ENCODE results near the gene ALLC. TPM values are rescaled to one million over a fixed set of nuclear protein-coding genes. Genes with fewer than 3 reads are reported as not detected.
"Not testable (repeated sequence)": the region's sequence is repeated elsewhere in the genome, so short reads cannot be mapped to it uniquely, and the experiment has no call there.

Gene ALLC
- total and polyA plus RNA-seq, 4 donors = 0.09 to 1.4 (median 0.74) TPM

- Histone ChIP-seq H3K9ac (ENCODE audit: low read depth in 1 of 2, low read length in 2 of 2) (no peak overlapping the region), H3K4me3 (ENCODE audit: low read depth in 1 of 3, low read length in 3 of 3) (no peak overlapping the region), H3K9me3 (ENCODE audit: control insufficient read depth in 4 of 4, low read length in 3 of 4) (no peaks in the 10 kb centered on the region), H3K4me1 (ENCODE audit: control insufficient read depth in 4 of 4, insufficient read depth in 4 of 4, low read length in 3 of 4) (no peaks in the 10 kb centered on the region), H3K27ac (ENCODE audit: low read depth in 1 of 2, low read length in 2 of 2) (no peak overlapping the region), H3K27me3 (ENCODE audit: control insufficient read depth in 4 of 4, insufficient read depth in 4 of 4, low read length in 3 of 4) (no peaks in the 10 kb centered on the region), H3K36me3 (ENCODE audit: control insufficient read depth in 4 of 4, insufficient read depth in 3 of 4, low read depth in 1 of 4, low read length in 3 of 4) (no peaks in the 10 kb centered on the region)
- TF ChIP-seq RXRA (IDR thresholded peaks at IDR 0.05) (no peak), FOXA1 (IDR thresholded peaks at IDR 0.05) (no peak), HNF4G (IDR thresholded peaks at IDR 0.05) (no peak), CTCF (IDR thresholded peaks at IDR 0.05; ENCODE audit: low read depth, low read length, missing input control) (no peak), ATF3 (IDR thresholded peaks at IDR 0.05) (no peak), RAD21 (IDR thresholded peaks at IDR 0.05) (no peak), NR2F2 (IDR thresholded peaks at IDR 0.05) (no peak), ZBTB33 (IDR thresholded peaks at IDR 0.05) (no peak), FOXA2 (IDR thresholded peaks at IDR 0.05) (no peak), EGR1 (IDR thresholded peaks at IDR 0.05; ENCODE audit: low read depth in 2 of 2) (no peak), REST (IDR thresholded peaks at IDR 0.05) (no peak), HNF4A (conservative IDR thresholded peaks at IDR 0.05) (no peak)
- WGBS = 73% methylated on average over 29 of the region's 29 CpGs
- peak; percentile 19 for DNase-seq (ENCODE audit: low spot score)
These were observed 22.6 kb upstream of the ALLC start for GRCh38 chr2:3635171-3635974.

- 85% methylated on average over 16 of the region's 16 CpGs for WGBS
- DNase-seq (ENCODE audit: low spot score) = peak; percentile 16
- H3K4me1 ChIP-seq (ENCODE audit: control insufficient read depth in 4 of 4, insufficient read depth in 4 of 4, low read length in 3 of 4); H3K36me3 ChIP-seq (ENCODE audit: control insufficient read depth in 4 of 4, insufficient read depth in 3 of 4, low read depth in 1 of 4, low read length in 3 of 4); H3K27ac ChIP-seq (ENCODE audit: low read depth in 1 of 2, low read length in 2 of 2); H3K9me3 ChIP-seq (ENCODE audit: control insufficient read depth in 4 of 4, low read length in 3 of 4); H3K4me3 ChIP-seq (ENCODE audit: low read depth in 1 of 3, low read length in 3 of 3); H3K27me3 ChIP-seq (ENCODE audit: control insufficient read depth in 4 of 4, insufficient read depth in 4 of 4, low read length in 3 of 4); H3K9ac ChIP-seq (ENCODE audit: low read depth in 1 of 2, low read length in 2 of 2): not testable (repeated sequence)
These were observed 22.0 kb upstream of the ALLC start for GRCh38 chr2:3635975-3636327.

Data from liver (tissue), 9 donors.